MM.1S (cell line): ENCODE measurements around the gene C1QTNF9B.
"Not testable (repeated sequence)": the region's sequence is repeated elsewhere in the genome, so short reads cannot be mapped to it uniquely, and the experiment has no call there.

ENCODE experiments used
- DNase-seq: peaks from one replicate; pipeline ENCODE4 v3.0.0-alpha.2; 2015
- H2AFZ ChIP-seq: fragments of 300-600 bp; sonication (generic); 2 replicates; pipeline ENCODE4 v1.6.0; 2016; ENCODE audit warnings: antibody characterized with exemption, low read length
- H3F3A ChIP-seq: fragments of 300-600 bp; sonication (generic); 2 replicates; pipeline ENCODE4 v1.6.1; 2016; ENCODE audit warnings: mild to moderate bottlenecking, antibody characterized with exemption, low read length, moderate library complexity, mixed read lengths; ENCODE audit not compliant: insufficient read depth
- H3K27ac ChIP-seq: fragments of 300-600 bp; sonication (generic); 2 replicates; pipeline ENCODE4 v1.5.1; 2016; ENCODE audit warnings: mild to moderate bottlenecking, low read length
- H3K27me3 ChIP-seq: fragments of 300-600 bp; sonication (generic); replicated peaks from 2 replicates; pipeline ENCODE4 v1.6.0; 2016; ENCODE audit warnings: low read length; ENCODE audit not compliant: insufficient read depth
- H3K36me3 ChIP-seq: fragments of 300-600 bp; sonication (generic); replicated peaks from 2 replicates; pipeline ENCODE4 v1.6.1; 2016; ENCODE audit warnings: mild to moderate bottlenecking, low read length, mixed read lengths; ENCODE audit not compliant: insufficient read depth
- H3K4me1 ChIP-seq: fragments of 300-600 bp; sonication (generic); 2 replicates; pipeline ENCODE4 v1.6.1; 2016; ENCODE audit warnings: low read length, mixed read lengths
- H3K4me2 ChIP-seq: fragments of 300-600 bp; sonication (generic); 2 replicates; pipeline ENCODE4 v1.6.0; 2016; ENCODE audit warnings: low read depth, low read length
- H3K4me3 ChIP-seq: fragments of 300-600 bp; sonication (generic); 2 replicates; pipeline ENCODE4 v1.5.1; 2016; ENCODE audit warnings: low read length, mixed read lengths
- H3K79me2 ChIP-seq: fragments of 300-600 bp; sonication (generic); 2 replicates; pipeline ENCODE4 v1.6.1; 2016; ENCODE audit warnings: mixed run types, low read length, mixed read lengths
- H3K9ac ChIP-seq: fragments of 300-600 bp; sonication (generic); 2 replicates; pipeline ENCODE4 v1.6.1; 2016; ENCODE audit warnings: low read length, mixed read lengths
- H3K9me2 ChIP-seq: fragments of 300-600 bp; sonication (generic); replicated peaks from 2 replicates; pipeline ENCODE4 v1.6.1; 2016; ENCODE audit warnings: mild to moderate bottlenecking, low read length, mixed read lengths; ENCODE audit not compliant: insufficient read depth
- H3K9me3 ChIP-seq: fragments of 300-600 bp; sonication (generic); replicated peaks from 2 replicates; pipeline ENCODE4 v1.6.1; 2016; ENCODE audit warnings: mild to moderate bottlenecking, low read length, mixed read lengths; ENCODE audit not compliant: insufficient read depth
- H4K20me1 ChIP-seq: fragments of 300-600 bp; sonication (generic); 2 replicates; pipeline ENCODE4 v1.6.1; 2016; ENCODE audit warnings: mild to moderate bottlenecking, low read length, moderate library complexity, mixed read lengths; ENCODE audit not compliant: insufficient read depth
- EZH2 ChIP-seq: fragments of 300-600 bp; sonication (generic); optimal IDR thresholded peaks from 2 replicates; pipeline ENCODE3; 2017; ENCODE audit warnings: low read depth, mild to moderate bottlenecking, antibody characterized with exemption, low read length, mixed read lengths
- EZH2phosphoT487 ChIP-seq: fragments of 300-600 bp; sonication (generic); IDR thresholded peaks from 2 replicates; pipeline ENCODE4 v1.6.1; 2018; ENCODE audit warnings: antibody characterized with exemption, low read length
- TF ChIP-seq, protein P1 (sequence below): fragments of 300-600 bp; sonication (generic); IDR thresholded peaks from 2 replicates; pipeline ENCODE4 v1.5.1; 2016; ENCODE audit warnings: antibody characterized with exemption, low read length, mixed read lengths

C1QTNF9B gene

DNA sequence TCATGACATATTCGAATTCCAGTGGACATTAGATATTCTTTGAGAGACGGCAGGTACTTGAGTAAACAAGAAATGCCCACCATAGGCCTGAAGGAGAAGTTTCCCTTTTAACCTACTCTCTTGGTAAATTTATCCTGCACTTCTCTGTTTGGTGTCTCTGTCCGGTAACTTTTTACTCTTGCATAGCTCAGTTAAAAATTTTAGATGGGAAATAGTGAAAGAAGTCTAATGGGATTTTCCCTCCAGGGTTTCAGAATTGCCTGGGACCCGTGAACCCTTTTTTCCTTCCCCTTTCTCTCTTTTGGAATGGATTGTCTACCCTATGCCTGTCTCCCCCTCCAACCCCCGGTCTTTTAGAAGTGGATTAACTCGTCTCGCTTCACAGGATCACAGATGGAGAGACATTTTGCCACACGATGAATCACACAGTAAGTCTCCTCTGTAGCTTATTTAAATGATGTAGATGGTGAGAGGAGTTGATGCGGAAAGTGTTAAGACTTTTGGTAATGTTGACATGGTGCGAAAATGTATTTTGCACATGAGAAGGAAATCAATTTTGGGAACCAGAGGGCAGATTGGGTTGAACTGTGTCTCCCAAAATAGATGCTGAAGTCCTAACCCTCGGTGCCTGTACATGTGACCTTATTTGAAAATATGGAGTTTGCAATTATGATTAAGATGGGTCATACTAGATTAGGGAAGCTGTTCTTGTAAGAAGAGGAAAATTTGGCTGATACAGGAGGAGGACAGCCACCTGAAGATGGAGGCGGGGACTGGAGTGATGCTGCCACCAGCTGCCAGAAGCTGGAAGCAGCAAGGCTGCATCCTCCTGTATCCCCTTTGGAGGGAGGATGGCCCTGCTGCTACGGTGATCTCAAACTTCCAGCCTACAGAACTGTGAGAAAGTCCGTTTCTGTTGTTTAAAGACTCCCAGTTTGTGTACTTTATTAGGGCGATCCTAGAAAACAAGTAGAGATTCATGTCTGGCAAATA lies 7.4 kb downstream of the C1QTNF9B start:
- Histone ChIP-seq H3K9ac (peak overlapping the region; percentile 47; the same call in 1 of the 2 replicates), H3K79me2 (no peaks in the 10 kb centered on the region), H3K9me2 (no peaks in the 10 kb centered on the region), H3K4me1 (no peaks in the 10 kb centered on the region), H3K4me3 (peak overlapping the region; percentile 75), H3K4me2 (peak overlapping the region; percentile 74), H4K20me1 (no peaks in the 10 kb centered on the region), H3K27ac (no peak overlapping the region), H3F3A (no peaks in the 10 kb centered on the region), H3K36me3 (no peaks in the 10 kb centered on the region), H3K27me3 (no peaks in the 10 kb centered on the region), H3K9me3 (no peaks in the 10 kb centered on the region), H2AFZ (peak overlapping the region; percentile 86)
- DNase-seq = no peak
- TF ChIP-seq EZH2phosphoT487 (no peak), EZH2 (no peak)
- TF ChIP-seq, protein P1, sequence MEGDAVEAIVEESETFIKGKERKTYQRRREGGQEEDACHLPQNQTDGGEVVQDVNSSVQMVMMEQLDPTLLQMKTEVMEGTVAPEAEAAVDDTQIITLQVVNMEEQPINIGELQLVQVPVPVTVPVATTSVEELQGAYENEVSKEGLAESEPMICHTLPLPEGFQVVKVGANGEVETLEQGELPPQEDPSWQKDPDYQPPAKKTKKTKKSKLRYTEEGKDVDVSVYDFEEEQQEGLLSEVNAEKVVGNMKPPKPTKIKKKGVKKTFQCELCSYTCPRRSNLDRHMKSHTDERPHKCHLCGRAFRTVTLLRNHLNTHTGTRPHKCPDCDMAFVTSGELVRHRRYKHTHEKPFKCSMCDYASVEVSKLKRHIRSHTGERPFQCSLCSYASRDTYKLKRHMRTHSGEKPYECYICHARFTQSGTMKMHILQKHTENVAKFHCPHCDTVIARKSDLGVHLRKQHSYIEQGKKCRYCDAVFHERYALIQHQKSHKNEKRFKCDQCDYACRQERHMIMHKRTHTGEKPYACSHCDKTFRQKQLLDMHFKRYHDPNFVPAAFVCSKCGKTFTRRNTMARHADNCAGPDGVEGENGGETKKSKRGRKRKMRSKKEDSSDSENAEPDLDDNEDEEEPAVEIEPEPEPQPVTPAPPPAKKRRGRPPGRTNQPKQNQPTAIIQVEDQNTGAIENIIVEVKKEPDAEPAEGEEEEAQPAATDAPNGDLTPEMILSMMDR = peak; percentile 39

DNA sequence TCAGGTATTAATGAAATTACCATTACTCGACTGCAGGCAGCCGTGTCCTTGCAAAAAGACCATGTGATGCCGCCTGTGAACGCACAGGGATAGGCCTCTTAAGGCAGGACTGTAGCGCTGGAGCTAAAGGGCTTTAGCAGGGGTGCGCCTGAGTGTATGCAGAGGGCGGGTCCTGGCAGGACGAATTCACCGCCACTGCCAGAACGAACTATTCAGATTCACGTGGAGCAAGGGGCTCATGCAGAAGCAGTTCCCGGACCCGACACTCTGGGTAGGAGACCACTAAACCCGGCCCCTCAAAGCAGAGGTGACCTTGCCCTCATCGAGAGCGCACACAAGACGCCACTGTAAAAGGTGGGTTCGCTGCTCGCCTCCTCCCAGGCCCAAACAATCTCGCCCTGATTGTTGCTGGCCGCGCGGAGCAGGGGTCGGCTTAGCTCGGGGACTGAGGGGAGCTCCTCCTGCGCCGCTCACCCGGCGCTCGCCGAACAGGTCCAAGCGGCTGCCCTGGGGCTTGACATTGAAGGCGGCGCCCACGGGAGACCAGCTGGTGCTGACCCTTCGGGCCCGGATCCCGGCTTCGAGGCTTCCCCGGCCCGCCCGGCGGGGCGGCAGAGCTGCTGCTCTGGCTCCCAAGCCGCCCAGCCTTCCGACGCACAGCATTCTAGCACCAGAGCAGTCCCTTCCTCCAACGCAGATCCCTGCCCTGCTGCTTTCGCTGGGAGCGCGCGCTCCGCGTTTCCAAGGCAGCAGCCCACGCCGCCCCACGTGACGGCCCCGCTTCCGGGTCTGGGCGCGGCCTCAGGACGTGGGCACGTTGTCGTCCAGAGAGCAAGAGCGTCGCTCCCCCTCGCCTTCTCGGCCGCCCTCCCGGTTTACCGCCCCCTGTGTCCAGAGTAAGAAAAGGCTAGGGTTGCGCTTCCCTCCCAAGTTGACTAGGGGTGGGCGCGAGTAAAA lies 8.4 kb downstream of the C1QTNF9B start, which contains the start of gene MIPEP:
Gene MIPEP, minus strand, starts transcription at position 743 of the 957 bp plus-strand sequence. Its CDS starts 80 bp downstream, at position 663.
- TF ChIP-seq, protein P1 = peak; percentile 56
- TF ChIP-seq EZH2 = no peak
- H3K4me2 ChIP-seq = peak within 1 kb of the TSS; percentile 74
- peak within 1 kb of the TSS; percentile 75 for H3K4me3 ChIP-seq
- peak within 1 kb of the TSS; percentile 76 for H3K9ac ChIP-seq
- H3K27ac ChIP-seq = peak within 1 kb of the TSS; percentile 62; the same call in 1 of the 2 replicates
- H3K4me1 ChIP-seq = no peaks in the 10 kb centered on the region
- H3K9me2 ChIP-seq = no peaks in the 10 kb centered on the region
- no peaks in the 10 kb centered on the region for H3K36me3 ChIP-seq
- no peaks in the 10 kb centered on the region for H3K27me3 ChIP-seq
- H3F3A ChIP-seq = no peaks in the 10 kb centered on the region
- DNase-seq = peak; percentile 88
- H4K20me1 ChIP-seq = no peaks in the 10 kb centered on the region
- H2AFZ ChIP-seq = peak within 1 kb of the TSS; percentile 86
- no peaks in the 10 kb centered on the region for H3K9me3 ChIP-seq
- H3K79me2 ChIP-seq = no peaks in the 10 kb centered on the region

DNA sequence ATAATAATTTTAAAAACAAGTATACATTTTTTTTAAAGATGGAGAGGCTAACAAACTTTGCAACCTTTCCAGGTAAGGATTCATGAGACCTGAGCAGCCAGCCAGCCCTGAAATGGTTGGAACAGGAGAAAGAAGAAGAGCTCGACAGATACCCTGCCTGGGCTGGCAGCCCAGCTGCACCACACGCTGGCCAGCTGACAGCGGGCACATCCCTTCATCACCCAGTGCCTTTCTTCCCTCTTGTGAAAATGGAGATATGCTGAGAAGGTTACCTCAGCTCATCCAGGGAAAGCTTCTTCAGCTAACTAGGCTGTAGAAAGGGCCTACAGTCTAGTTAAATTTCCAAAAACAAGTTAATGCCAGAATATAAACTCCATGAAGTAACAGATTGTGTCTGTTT lies 12.9 kb downstream of the C1QTNF9B start:
- not testable (repeated sequence) for H3K9me2 ChIP-seq, H3K4me3 ChIP-seq, H3K4me2 ChIP-seq, H3K9me3 ChIP-seq, DNase-seq, H3K79me2 ChIP-seq, H3K27ac ChIP-seq, H3K27me3 ChIP-seq, H3K4me1 ChIP-seq, H3K9ac ChIP-seq, H4K20me1 ChIP-seq, H3F3A ChIP-seq, H2AFZ ChIP-seq, H3K36me3 ChIP-seq
